Activated CD4-positive, alpha-beta T cell treated with anti-CD3 and anti-CD28 coated beads, Interleukin-2, amount 10 ng/mL, durations not matched to agents 7 days and 5 days (primary cell): Measurements from ENCODE around the gene CERS6. TPM values are rescaled to one million over a fixed set of nuclear protein-coding genes. Genes with fewer than 3 reads are reported as not detected.

Experiments
- CTCF ChIA-PET: fragments of 350-600 bp; sonication (Branson Sonifier 250); formaldehyde crosslinking; loops from one replicate; lab custom pipeline; 2021; ENCODE audit warnings: antibody characterized with exemption; lab: Charles Lee
- POLR2A ChIA-PET: fragments of 350-600 bp; sonication (Branson Sonifier 250); formaldehyde crosslinking; loops from one replicate; lab custom pipeline; 2021; ENCODE audit warnings: antibody characterized with exemption; lab: Charles Lee
- DNase-seq: peaks from one replicate; pipeline ENCODE4 v3.0.0-alpha.2; 2020
- H3K27ac Mint-ChIP-seq: one replicate; pipeline ENCODE4 v1.8.0; 2021; ENCODE audit warnings: mild to moderate bottlenecking, moderate library complexity, mixed read lengths
- H3K27me3 Mint-ChIP-seq: one replicate; pipeline ENCODE4 v1.8.0; 2021; ENCODE audit warnings: mixed read lengths
- H3K36me3 Mint-ChIP-seq: one replicate; pipeline ENCODE4 v1.8.0; 2021; ENCODE audit warnings: low read depth, mixed read lengths
- H3K4me1 Mint-ChIP-seq: one replicate; pipeline ENCODE4 v1.8.0; 2021; ENCODE audit warnings: mixed read lengths
- H3K4me3 Mint-ChIP-seq: one replicate; pipeline ENCODE4 v1.8.0; 2021; ENCODE audit warnings: mild to moderate bottlenecking, moderate library complexity, mixed read lengths
- H3K9me3 Mint-ChIP-seq: one replicate; pipeline ENCODE4 v1.8.0; 2021; ENCODE audit warnings: mixed read lengths
- total RNA-seq, 2 experiments: library from RNA; stranded (reverse); gene quantifications; one replicate each; pipeline ENCODE4 v1.2.3, GENCODE V29; 2021

Gene CERS6
- total RNA-seq, 2 experiments from 2014 or later = 12.1 to 14.9 TPM

DNA sequence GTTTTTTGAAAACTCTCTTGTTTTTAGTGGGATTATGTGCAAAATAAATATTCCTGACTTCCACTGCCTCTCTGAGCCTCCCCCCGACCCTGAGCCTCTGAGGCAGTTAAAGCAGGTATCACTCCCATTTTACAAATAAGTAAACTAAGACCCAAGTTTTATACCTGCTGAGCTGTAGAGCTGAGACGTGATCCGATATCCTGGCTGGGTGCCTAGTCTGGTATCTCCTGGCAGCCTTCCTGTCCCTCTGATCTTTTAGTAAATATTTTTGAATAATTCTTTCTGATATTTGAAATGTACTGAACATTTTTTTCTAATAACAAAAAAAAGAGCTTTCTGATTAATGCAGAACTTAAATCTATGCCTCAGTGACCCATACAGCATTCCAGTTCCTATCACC is 238.1 kb downstream of the CERS6 start:
- peaks cover 26% of the 10 kb centered on the region for H3K36me3 Mint-ChIP-seq

DNA sequence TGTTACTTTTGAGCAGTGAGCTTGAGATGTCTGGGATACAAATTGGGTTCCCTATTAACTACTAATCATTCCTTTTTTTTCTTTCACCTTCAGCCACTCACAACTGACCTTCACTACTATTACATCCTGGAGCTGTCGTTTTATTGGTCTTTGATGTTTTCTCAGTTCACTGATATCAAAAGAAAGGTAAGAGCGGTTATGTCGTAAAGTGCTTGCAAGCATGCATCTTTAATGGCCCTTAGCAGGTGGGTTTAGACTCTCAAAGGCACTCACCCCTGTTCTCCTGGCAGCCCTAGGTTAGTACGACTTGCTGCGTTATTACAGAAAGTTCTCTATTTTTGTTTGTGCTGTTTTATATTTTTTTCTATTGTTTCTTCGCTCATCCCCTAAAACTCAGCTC is 238.8 kb downstream of the CERS6 start:
- POLR2A ChIA-PET = interaction anchor here (0.7 kb wide), 1 partner anchor 697 kb away, joined by 4 read pairs; no protein-coding TSS in a partner anchor

More for the DNA sequence above, 238.1 kb downstream of the CERS6 start:
- Mint-ChIP-seq H3K27ac (no peak overlapping the region), H3K27me3 (no peaks in the 10 kb centered on the region), H3K4me1 (peaks cover 14% of the 10 kb centered on the region), H3K4me3 (no peak overlapping the region), H3K9me3 (no peaks in the 10 kb centered on the region)
- DNase-seq = no peak
- ChIA-PET POLR2A (no interaction called here), CTCF (interaction anchor here (1.6 kb wide), 1 partner anchor 12 kb away, joined by 3 read pairs; no protein-coding TSS in a partner anchor)

DNA sequence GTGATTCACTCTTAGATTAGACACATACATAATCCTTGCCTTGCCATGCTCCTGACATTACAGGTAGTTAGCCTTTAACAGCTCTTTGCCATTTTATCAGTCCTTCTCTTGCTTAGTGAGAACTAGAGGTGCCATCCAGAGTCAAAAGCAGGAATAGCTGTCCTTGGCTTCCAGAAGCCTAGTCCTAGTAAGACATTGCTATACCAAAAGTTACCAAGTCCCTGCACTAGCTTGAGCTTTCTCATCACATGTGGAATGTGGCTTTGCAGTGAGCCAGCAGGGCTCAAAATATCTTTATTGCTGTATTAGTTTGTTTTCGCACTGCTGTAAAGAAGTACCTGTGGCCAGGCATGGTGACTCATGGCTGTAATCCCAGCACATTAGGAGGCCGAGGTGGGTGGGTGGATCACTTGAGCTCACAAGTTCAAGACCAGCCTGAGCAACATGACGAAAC is 241.6 kb downstream of the CERS6 start:
- Mint-ChIP-seq H3K9me3 (no peaks in the 10 kb centered on the region), H3K36me3 (peaks cover 19% of the 10 kb centered on the region), H3K4me1 (no peaks in the 10 kb centered on the region), H3K27me3 (no peaks in the 10 kb centered on the region), H3K27ac (no peak overlapping the region), H3K4me3 (no peak overlapping the region)
- CTCF ChIA-PET = interaction anchor here (1.0 to 1.1 kb wide), 2 partner anchors 12 to 80 kb away, joined by 3 read pairs; no protein-coding TSS in a partner anchor
- DNase-seq = no peak
- POLR2A ChIA-PET = no interaction called here

More for the DNA sequence above, 238.8 kb downstream of the CERS6 start:
- H3K4me3 Mint-ChIP-seq = no peak overlapping the region
- H3K4me1 Mint-ChIP-seq = peaks cover 14% of the 10 kb centered on the region
- no peak for DNase-seq
- H3K27me3 Mint-ChIP-seq = no peaks in the 10 kb centered on the region
- H3K27ac Mint-ChIP-seq = no peak overlapping the region
- CTCF ChIA-PET = no interaction called here
- H3K9me3 Mint-ChIP-seq = no peaks in the 10 kb centered on the region
- peaks cover 27% of the 10 kb centered on the region for H3K36me3 Mint-ChIP-seq

GRCh38 chr2:168698969-168699368 is 242.9 kb downstream of the CERS6 start:
- no peaks in the 10 kb centered on the region for H3K27me3 Mint-ChIP-seq
- POLR2A ChIA-PET = no interaction called here
- CTCF ChIA-PET = no interaction called here
- H3K9me3 Mint-ChIP-seq = no peaks in the 10 kb centered on the region
- no peaks in the 10 kb centered on the region for H3K4me1 Mint-ChIP-seq
- no peak overlapping the region for H3K27ac Mint-ChIP-seq
- H3K36me3 Mint-ChIP-seq = peaks cover 19% of the 10 kb centered on the region
- no peak for DNase-seq
- no peak overlapping the region for H3K4me3 Mint-ChIP-seq

DNA sequence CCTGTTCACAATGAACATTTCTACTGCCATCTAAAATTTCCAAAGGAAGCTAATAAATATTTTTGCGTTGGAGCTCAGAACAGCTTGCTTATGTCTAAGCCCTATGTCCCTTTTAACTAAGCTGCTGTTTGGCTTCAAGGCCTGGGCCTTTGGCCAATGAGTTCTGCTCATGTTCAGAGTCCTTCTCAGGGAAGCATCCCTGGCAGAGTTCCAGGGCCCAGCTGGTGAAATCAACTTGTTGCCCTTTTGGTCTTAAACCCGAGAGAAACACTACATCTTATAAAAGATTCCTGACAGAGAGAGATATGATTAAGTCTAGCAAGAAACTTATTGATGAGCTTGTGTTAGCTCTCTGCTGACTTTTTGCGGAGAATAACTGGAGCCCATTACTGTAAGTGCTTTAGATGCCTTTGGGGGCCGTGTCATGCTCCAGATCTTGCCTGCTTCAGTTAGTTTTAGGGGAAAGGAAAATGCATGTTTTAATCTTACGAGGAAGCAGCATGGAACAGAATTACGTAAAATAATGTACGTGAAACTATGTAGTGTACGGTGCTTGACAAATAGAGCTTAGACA is 243.9 kb downstream of the CERS6 start:
- Mint-ChIP-seq H3K27me3 (no peaks in the 10 kb centered on the region), H3K36me3 (peaks cover 19% of the 10 kb centered on the region), H3K4me1 (no peaks in the 10 kb centered on the region), H3K4me3 (no peak overlapping the region), H3K27ac (no peak overlapping the region), H3K9me3 (no peaks in the 10 kb centered on the region)
- ChIA-PET CTCF (interaction anchor here (1.0 kb wide), 2 partner anchors 11 to 343 kb away, joined by 3 to 4 read pairs; no protein-coding TSS in a partner anchor), POLR2A (no interaction called here)
- DNase-seq = no peak

DNA sequence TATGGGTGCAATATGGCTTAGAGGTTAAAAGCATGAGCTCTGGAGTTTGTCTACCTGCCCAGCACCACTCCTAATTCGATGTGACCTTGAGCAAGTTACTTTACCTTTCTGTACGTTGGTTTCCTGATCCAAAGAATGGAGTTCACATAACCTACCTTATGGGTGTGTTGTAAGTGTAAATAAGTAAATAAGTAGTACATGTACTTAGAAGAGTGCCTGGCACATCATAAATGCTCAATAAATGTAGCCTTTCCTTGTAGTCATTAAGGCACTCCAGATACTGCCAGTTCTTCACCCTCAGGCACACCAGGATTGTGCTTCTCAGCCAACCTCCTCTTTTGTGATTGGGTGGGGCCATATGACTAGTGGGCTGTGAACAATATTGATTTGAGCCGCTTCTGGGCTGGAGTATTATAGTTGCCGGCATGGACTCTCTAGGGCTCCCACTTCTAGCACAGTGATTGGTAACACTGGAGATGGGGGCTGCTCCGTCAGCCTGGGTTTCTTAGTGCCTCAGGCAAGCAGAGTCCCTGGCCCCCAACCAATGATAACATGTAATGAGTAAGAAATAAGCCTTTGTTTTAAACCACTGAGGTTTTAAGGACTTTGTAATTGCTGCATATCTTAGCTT is 244.7 kb downstream of the CERS6 start:
- Mint-ChIP-seq H3K27me3 (no peaks in the 10 kb centered on the region), H3K4me1 (no peaks in the 10 kb centered on the region), H3K9me3 (no peaks in the 10 kb centered on the region), H3K27ac (no peak overlapping the region), H3K4me3 (no peak overlapping the region), H3K36me3 (peaks cover 15% of the 10 kb centered on the region)
- DNase-seq = no peak
- CTCF ChIA-PET = interaction anchor here (1.0 kb wide), 1 partner anchor 344 kb away, joined by 3 read pairs; no protein-coding TSS in a partner anchor
- POLR2A ChIA-PET = no interaction called here

- CTCF ChIA-PET = interaction anchor here (0.6 kb wide), 1 partner anchor 158 kb away, joined by 4 read pairs; no protein-coding TSS in a partner anchor
- POLR2A ChIA-PET = no interaction called here
- Mint-ChIP-seq H3K36me3 (peaks cover 8% of the 10 kb centered on the region), H3K4me3 (no peak overlapping the region), H3K9me3 (no peaks in the 10 kb centered on the region), H3K27me3 (no peaks in the 10 kb centered on the region), H3K4me1 (no peaks in the 10 kb centered on the region), H3K27ac (no peak overlapping the region)
- no peak for DNase-seq
Measured at GRCh38 chr2:168702579-168702978, 246.5 kb downstream of the CERS6 start.

GRCh38 chr2:168703926-168704325 is 247.9 kb downstream of the CERS6 start:
- no peaks in the 10 kb centered on the region for H3K9me3 Mint-ChIP-seq
- POLR2A ChIA-PET = no interaction called here

GRCh38 chr2:168705534-168706470 is 249.7 kb downstream of the CERS6 start:
- Mint-ChIP-seq H3K36me3 (no peaks in the 10 kb centered on the region), H3K27me3 (no peaks in the 10 kb centered on the region), H3K4me3 (no peak overlapping the region), H3K4me1 (no peaks in the 10 kb centered on the region), H3K9me3 (no peaks in the 10 kb centered on the region), H3K27ac (no peak overlapping the region)
- DNase-seq = no peak
- POLR2A ChIA-PET = no interaction called here
- CTCF ChIA-PET = interaction anchor here (0.6 to 2.1 kb wide), 5 partner anchors 11 to 683 kb away, joined by 3 to 6 read pairs (median 3); no protein-coding TSS in a partner anchor

More at GRCh38 chr2:168703926-168704325, 247.9 kb downstream of the CERS6 start:
- CTCF ChIA-PET = interaction anchor here (1.5 kb wide), 1 partner anchor 358 kb away, joined by 4 read pairs; no protein-coding TSS in a partner anchor
- DNase-seq = no peak
- Mint-ChIP-seq H3K27ac (no peak overlapping the region), H3K27me3 (no peaks in the 10 kb centered on the region), H3K4me3 (no peak overlapping the region), H3K4me1 (no peaks in the 10 kb centered on the region), H3K36me3 (peaks cover 2% of the 10 kb centered on the region)

- DNase-seq = no peak
- no peaks in the 10 kb centered on the region for H3K4me1 Mint-ChIP-seq
- CTCF ChIA-PET = interaction anchor here (0.6 to 0.8 kb wide), 3 partner anchors 10 to 684 kb away, joined by 3 read pairs; no protein-coding TSS in a partner anchor
- H3K4me3 Mint-ChIP-seq = no peak overlapping the region
- no peaks in the 10 kb centered on the region for H3K27me3 Mint-ChIP-seq
- H3K27ac Mint-ChIP-seq = no peak overlapping the region
- no peaks in the 10 kb centered on the region for H3K36me3 Mint-ChIP-seq
- no peaks in the 10 kb centered on the region for H3K9me3 Mint-ChIP-seq
- POLR2A ChIA-PET = no interaction called here
Measured at GRCh38 chr2:168706806-168707205, 250.7 kb downstream of the CERS6 start.

DNA sequence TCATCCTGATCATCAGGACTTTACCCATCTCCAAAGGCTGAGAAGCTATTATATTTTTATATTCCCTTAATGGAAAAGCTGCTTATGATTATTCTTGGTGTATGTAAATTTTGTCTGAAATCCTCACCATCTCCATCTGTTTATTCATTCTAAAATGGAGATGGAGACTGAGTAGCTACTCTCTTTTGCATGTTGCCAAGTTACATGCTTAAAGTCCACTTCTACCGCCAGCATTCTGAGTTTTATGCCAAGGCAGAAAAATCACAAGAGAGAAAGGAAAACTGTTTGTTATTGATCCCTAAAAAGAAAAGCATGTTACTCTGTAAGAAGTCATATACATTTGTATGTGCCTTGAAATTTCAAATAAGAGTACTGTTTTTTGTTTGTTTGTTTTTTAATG is 252.0 kb downstream of the CERS6 start:
- no peaks in the 10 kb centered on the region for H3K4me1 Mint-ChIP-seq
- CTCF ChIA-PET = interaction anchor here (0.7 kb wide), 2 partner anchors 37 to 77 kb away, joined by 3 read pairs; no protein-coding TSS in a partner anchor
- DNase-seq = no peak
- H3K9me3 Mint-ChIP-seq = no peaks in the 10 kb centered on the region
- no peaks in the 10 kb centered on the region for H3K36me3 Mint-ChIP-seq
- POLR2A ChIA-PET = no interaction called here
- H3K27me3 Mint-ChIP-seq = no peaks in the 10 kb centered on the region
- no peak overlapping the region for H3K27ac Mint-ChIP-seq
- no peak overlapping the region for H3K4me3 Mint-ChIP-seq

GRCh38 chr2:168710754-168711467 is 254.8 kb downstream of the CERS6 start:
- Mint-ChIP-seq H3K27ac (no peak overlapping the region), H3K27me3 (no peaks in the 10 kb centered on the region), H3K9me3 (no peaks in the 10 kb centered on the region), H3K4me1 (no peaks in the 10 kb centered on the region), H3K36me3 (peaks cover 2% of the 10 kb centered on the region), H3K4me3 (no peak overlapping the region)
- no peak for DNase-seq
- POLR2A ChIA-PET = interaction anchor here (0.6 kb wide), 1 partner anchor 104 kb away, joined by 4 read pairs; no protein-coding TSS in a partner anchor
- CTCF ChIA-PET = interaction anchor here (2.2 kb wide), 1 partner anchor 11 kb away, joined by 4 read pairs; no protein-coding TSS in a partner anchor
